ENCODE data around the gene SEMA5A.

The SEMA5A gene

GRCh38 chr5:9348401-9348996 is 197.4 kb downstream of the SEMA5A start:
- Histone ChIP-seq H3K27ac (ENCODE audit: low read length) (no peak overlapping the region), H3K36me3 (ENCODE audit: control insufficient read depth in 1 of 2, insufficient read depth in 2 of 2, low read length in 2 of 2) (no peaks in the 10 kb centered on the region), H3K9me3 (ENCODE audit: control insufficient read depth in 1 of 2, low read length in 2 of 2) (no peaks in the 10 kb centered on the region), H3K4me1 (ENCODE audit: control insufficient read depth in 1 of 2, insufficient read depth in 2 of 2, low read length in 2 of 2) (no peaks in the 10 kb centered on the region), H3K27me3 (ENCODE audit: low read depth, low read length) (no peaks in the 10 kb centered on the region), H3K4me3 (ENCODE audit: low read depth in 1 of 2, low read length in 2 of 2) (no peak overlapping the region)

GRCh38 chr5:9347541-9348295 is 198.2 kb downstream of the SEMA5A start:
- no peak overlapping the region for H3K27ac ChIP-seq (ENCODE audit: low read length)
- H3K4me3 ChIP-seq (ENCODE audit: low read depth in 1 of 2, low read length in 2 of 2), result no peak overlapping the region

GRCh38 chr5:9347032-9347431 is 198.8 kb downstream of the SEMA5A start:
- no peaks in the 10 kb centered on the region for H3K4me1 ChIP-seq (ENCODE audit: control insufficient read depth in 1 of 2, insufficient read depth in 2 of 2, low read length in 2 of 2)

More at GRCh38 chr5:9347541-9348295, 198.2 kb downstream of the SEMA5A start:
- no peaks in the 10 kb centered on the region for H3K9me3 ChIP-seq (ENCODE audit: control insufficient read depth in 1 of 2, low read length in 2 of 2)
- H3K4me1 ChIP-seq (ENCODE audit: control insufficient read depth in 1 of 2, insufficient read depth in 2 of 2, low read length in 2 of 2), result no peaks in the 10 kb centered on the region
- no peaks in the 10 kb centered on the region for H3K27me3 ChIP-seq (ENCODE audit: low read depth, low read length)
- H3K36me3 ChIP-seq (ENCODE audit: control insufficient read depth in 1 of 2, insufficient read depth in 2 of 2, low read length in 2 of 2), result no peaks in the 10 kb centered on the region

GRCh38 chr5:9344751-9345240 is 201.1 kb downstream of the SEMA5A start:
- Histone ChIP-seq H3K4me1 (ENCODE audit: control insufficient read depth in 1 of 2, insufficient read depth in 2 of 2, low read length in 2 of 2) (no peaks in the 10 kb centered on the region), H3K4me3 (ENCODE audit: low read depth in 1 of 2, low read length in 2 of 2) (no peak overlapping the region), H3K36me3 (ENCODE audit: control insufficient read depth in 1 of 2, insufficient read depth in 2 of 2, low read length in 2 of 2) (no peaks in the 10 kb centered on the region), H3K9me3 (ENCODE audit: control insufficient read depth in 1 of 2, low read length in 2 of 2) (no peaks in the 10 kb centered on the region), H3K27ac (ENCODE audit: low read length) (no peak overlapping the region), H3K27me3 (ENCODE audit: low read depth, low read length) (no peaks in the 10 kb centered on the region)

More at GRCh38 chr5:9347032-9347431, 198.8 kb downstream of the SEMA5A start:
- Histone ChIP-seq H3K27ac (ENCODE audit: low read length) (no peak overlapping the region), H3K9me3 (ENCODE audit: control insufficient read depth in 1 of 2, low read length in 2 of 2) (no peaks in the 10 kb centered on the region), H3K36me3 (ENCODE audit: control insufficient read depth in 1 of 2, insufficient read depth in 2 of 2, low read length in 2 of 2) (no peaks in the 10 kb centered on the region), H3K4me3 (ENCODE audit: low read depth in 1 of 2, low read length in 2 of 2) (no peak overlapping the region), H3K27me3 (ENCODE audit: low read depth, low read length) (no peaks in the 10 kb centered on the region)

- Histone ChIP-seq H3K27me3 (ENCODE audit: low read depth, low read length) (no peaks in the 10 kb centered on the region), H3K36me3 (ENCODE audit: control insufficient read depth in 1 of 2, insufficient read depth in 2 of 2, low read length in 2 of 2) (no peaks in the 10 kb centered on the region)
Observed at GRCh38 chr5:9343146-9343850, 202.6 kb downstream of the SEMA5A start.

GRCh38 chr5:9342161-9342787 is 203.6 kb downstream of the SEMA5A start:
- Histone ChIP-seq H3K27ac (ENCODE audit: low read length) (no peak overlapping the region), H3K4me1 (ENCODE audit: control insufficient read depth in 1 of 2, insufficient read depth in 2 of 2, low read length in 2 of 2) (no peaks in the 10 kb centered on the region), H3K27me3 (ENCODE audit: low read depth, low read length) (no peaks in the 10 kb centered on the region)

More at GRCh38 chr5:9343146-9343850, 202.6 kb downstream of the SEMA5A start:
- Histone ChIP-seq H3K9me3 (ENCODE audit: control insufficient read depth in 1 of 2, low read length in 2 of 2) (no peaks in the 10 kb centered on the region), H3K4me1 (ENCODE audit: control insufficient read depth in 1 of 2, insufficient read depth in 2 of 2, low read length in 2 of 2) (no peaks in the 10 kb centered on the region), H3K27ac (ENCODE audit: low read length) (no peak overlapping the region), H3K4me3 (ENCODE audit: low read depth in 1 of 2, low read length in 2 of 2) (no peak overlapping the region)

GRCh38 chr5:9340085-9340484 is 205.8 kb downstream of the SEMA5A start:
- Histone ChIP-seq H3K4me1 (ENCODE audit: control insufficient read depth in 1 of 2, insufficient read depth in 2 of 2, low read length in 2 of 2) (no peaks in the 10 kb centered on the region), H3K36me3 (ENCODE audit: control insufficient read depth in 1 of 2, insufficient read depth in 2 of 2, low read length in 2 of 2) (no peaks in the 10 kb centered on the region), H3K27me3 (ENCODE audit: low read depth, low read length) (no peaks in the 10 kb centered on the region), H3K4me3 (ENCODE audit: low read depth in 1 of 2, low read length in 2 of 2) (no peak overlapping the region), H3K27ac (ENCODE audit: low read length) (no peak overlapping the region), H3K9me3 (ENCODE audit: control insufficient read depth in 1 of 2, low read length in 2 of 2) (no peaks in the 10 kb centered on the region)

More at GRCh38 chr5:9342161-9342787, 203.6 kb downstream of the SEMA5A start:
- Histone ChIP-seq H3K9me3 (ENCODE audit: control insufficient read depth in 1 of 2, low read length in 2 of 2) (no peaks in the 10 kb centered on the region), H3K4me3 (ENCODE audit: low read depth in 1 of 2, low read length in 2 of 2) (no peak overlapping the region), H3K36me3 (ENCODE audit: control insufficient read depth in 1 of 2, insufficient read depth in 2 of 2, low read length in 2 of 2) (no peaks in the 10 kb centered on the region)

- no peak overlapping the region for H3K27ac ChIP-seq (ENCODE audit: low read length)
- H3K4me3 ChIP-seq (ENCODE audit: low read depth in 1 of 2, low read length in 2 of 2), result no peak overlapping the region
- H3K36me3 ChIP-seq (ENCODE audit: control insufficient read depth in 1 of 2, insufficient read depth in 2 of 2, low read length in 2 of 2), result no peaks in the 10 kb centered on the region
- H3K27me3 ChIP-seq (ENCODE audit: low read depth, low read length), result no peaks in the 10 kb centered on the region
- H3K9me3 ChIP-seq (ENCODE audit: control insufficient read depth in 1 of 2, low read length in 2 of 2), result no peaks in the 10 kb centered on the region
- H3K4me1 ChIP-seq (ENCODE audit: control insufficient read depth in 1 of 2, insufficient read depth in 2 of 2, low read length in 2 of 2), result no peaks in the 10 kb centered on the region
Observed at GRCh38 chr5:9339206-9339818, 206.6 kb downstream of the SEMA5A start.

GRCh38 chr5:9338796-9339195 is 207.1 kb downstream of the SEMA5A start:
- H3K27ac ChIP-seq (ENCODE audit: low read length), result no peak overlapping the region

GRCh38 chr5:9337928-9338595 is 207.8 kb downstream of the SEMA5A start:
- Histone ChIP-seq H3K4me3 (ENCODE audit: low read depth in 1 of 2, low read length in 2 of 2) (no peak overlapping the region), H3K27ac (ENCODE audit: low read length) (no peak overlapping the region), H3K36me3 (ENCODE audit: control insufficient read depth in 1 of 2, insufficient read depth in 2 of 2, low read length in 2 of 2) (no peaks in the 10 kb centered on the region), H3K9me3 (ENCODE audit: control insufficient read depth in 1 of 2, low read length in 2 of 2) (no peaks in the 10 kb centered on the region), H3K4me1 (ENCODE audit: control insufficient read depth in 1 of 2, insufficient read depth in 2 of 2, low read length in 2 of 2) (no peaks in the 10 kb centered on the region), H3K27me3 (ENCODE audit: low read depth, low read length) (no peaks in the 10 kb centered on the region)

More at GRCh38 chr5:9338796-9339195, 207.1 kb downstream of the SEMA5A start:
- H3K36me3 ChIP-seq (ENCODE audit: control insufficient read depth in 1 of 2, insufficient read depth in 2 of 2, low read length in 2 of 2), result no peaks in the 10 kb centered on the region
- H3K4me1 ChIP-seq (ENCODE audit: control insufficient read depth in 1 of 2, insufficient read depth in 2 of 2, low read length in 2 of 2), result no peaks in the 10 kb centered on the region
- no peaks in the 10 kb centered on the region for H3K9me3 ChIP-seq (ENCODE audit: control insufficient read depth in 1 of 2, low read length in 2 of 2)
- no peak overlapping the region for H3K4me3 ChIP-seq (ENCODE audit: low read depth in 1 of 2, low read length in 2 of 2)
- H3K27me3 ChIP-seq (ENCODE audit: low read depth, low read length), result no peaks in the 10 kb centered on the region
